ENCODE results near the gene DNAJB11. TPM values are rescaled to one million over a fixed set of nuclear protein-coding genes. Genes with fewer than 3 reads are reported as not detected.

Gene DNAJB11
- total RNA-seq, 1 experiment from 2014 or later, result 237 TPM

GRCh38 chr3:186594591-186595113 lies 24.1 kb downstream of the DNAJB11 start:
- no peak for DNase-seq (ENCODE audit: low read depth)

GRCh38 chr3:186596568-186597287 lies 26.2 kb downstream of the DNAJB11 start:
- peak; percentile 44 for DNase-seq (ENCODE audit: low read depth)

- DNase-seq (ENCODE audit: low read depth), result peak; percentile 89
Measured at GRCh38 chr3:186598108-186598784, 27.7 kb downstream of the DNAJB11 start.

GRCh38 chr3:186598794-186599141 lies 28.2 kb downstream of the DNAJB11 start:
- DNase-seq (ENCODE audit: low read depth), result no peak

GRCh38 chr3:186599142-186599784 lies 28.7 kb downstream of the DNAJB11 start:
- DNase-seq (ENCODE audit: low read depth), result no peak

GRCh38 chr3:186599785-186600166 lies 29.3 kb downstream of the DNAJB11 start:
- DNase-seq (ENCODE audit: low read depth), result no peak

- no peak for DNase-seq (ENCODE audit: low read depth)
Measured at GRCh38 chr3:186600896-186601295, 30.4 kb downstream of the DNAJB11 start.

- no peak for DNase-seq (ENCODE audit: low read depth)
Measured at GRCh38 chr3:186603159-186603558, 32.6 kb downstream of the DNAJB11 start.

GRCh38 chr3:186605078-186605477 lies 34.6 kb downstream of the DNAJB11 start:
- DNase-seq (ENCODE audit: low read depth), result no peak

- no peak for DNase-seq (ENCODE audit: low read depth)
Measured at GRCh38 chr3:186605561-186606545, 35.3 kb downstream of the DNAJB11 start.

GRCh38 chr3:186608624-186609215 lies 38.2 kb downstream of the DNAJB11 start:
- DNase-seq (ENCODE audit: low read depth), result no peak

GRCh38 chr3:186609247-186609868 lies 38.8 kb downstream of the DNAJB11 start:
- peak; percentile 59 for DNase-seq (ENCODE audit: low read depth)

- DNase-seq (ENCODE audit: low read depth), result no peak
Measured at GRCh38 chr3:186612065-186612464, 41.5 kb downstream of the DNAJB11 start.

- no peak for DNase-seq (ENCODE audit: low read depth)
Measured at GRCh38 chr3:186612721-186613636, 42.5 kb downstream of the DNAJB11 start, which contains the start of gene AHSG. Gene AHSG, plus strand, starts transcription at chr3:186613060. Its CDS starts 82 bp downstream, at chr3:186613142.

GRCh38 chr3:186613637-186614265 lies 43.2 kb downstream of the DNAJB11 start:
- no peak for DNase-seq (ENCODE audit: low read depth)

- no peak for DNase-seq (ENCODE audit: low read depth)
Measured at GRCh38 chr3:186614266-186614596, 43.7 kb downstream of the DNAJB11 start.

- DNase-seq (ENCODE audit: low read depth), result peak; percentile 68
Measured at GRCh38 chr3:186614597-186615483, 44.3 kb downstream of the DNAJB11 start.

- no peak for DNase-seq (ENCODE audit: low read depth)
Measured at GRCh38 chr3:186616299-186616617, 45.7 kb downstream of the DNAJB11 start.

Measured in M059J (cell line).